ENCODE results near the gene VEZF1.

VEZF1 gene

DNA sequence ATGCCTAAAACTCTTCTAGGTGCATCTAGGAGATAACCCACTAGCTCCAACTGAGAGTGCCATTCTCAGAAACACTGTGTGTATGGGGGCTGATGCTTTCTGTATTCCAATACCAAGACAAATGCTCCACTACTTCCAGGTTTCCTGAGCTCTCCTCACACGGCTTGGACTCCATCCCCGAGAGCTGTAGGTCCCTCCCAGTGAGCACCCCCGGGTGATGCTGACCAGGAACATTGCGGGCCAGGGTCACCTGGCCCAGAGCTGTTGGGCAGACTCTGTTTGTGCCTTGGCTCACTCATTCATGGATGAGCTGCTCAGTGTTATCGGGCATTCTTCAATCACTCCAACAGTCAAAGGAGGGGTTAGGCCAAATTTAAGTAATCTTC lies 39.9 kb downstream of the VEZF1 start:
- H3K4me3 ChIP-seq (ENCODE audit: low read depth, low read length), result no peak overlapping the region

DNA sequence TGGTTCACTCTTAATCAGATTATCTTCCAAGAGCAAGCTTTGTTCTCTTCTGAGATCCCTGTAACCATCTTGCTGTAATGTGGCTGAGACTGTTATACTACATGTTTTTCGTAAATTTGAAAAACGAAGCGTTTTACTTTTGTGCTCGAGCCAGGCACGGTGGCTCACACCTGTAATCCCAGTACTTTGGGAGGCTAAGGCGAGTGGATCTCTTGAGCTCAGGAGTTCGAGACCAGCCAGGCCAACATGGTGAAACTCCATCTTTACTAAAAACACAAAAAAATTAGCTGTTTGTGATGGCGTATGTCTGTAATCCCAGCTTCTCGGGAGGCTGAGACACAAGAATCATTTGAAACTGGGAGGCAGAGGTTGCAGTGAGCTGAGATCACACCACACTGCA lies 40.7 kb downstream of the VEZF1 start:
- TF ChIP-seq, protein P1, sequence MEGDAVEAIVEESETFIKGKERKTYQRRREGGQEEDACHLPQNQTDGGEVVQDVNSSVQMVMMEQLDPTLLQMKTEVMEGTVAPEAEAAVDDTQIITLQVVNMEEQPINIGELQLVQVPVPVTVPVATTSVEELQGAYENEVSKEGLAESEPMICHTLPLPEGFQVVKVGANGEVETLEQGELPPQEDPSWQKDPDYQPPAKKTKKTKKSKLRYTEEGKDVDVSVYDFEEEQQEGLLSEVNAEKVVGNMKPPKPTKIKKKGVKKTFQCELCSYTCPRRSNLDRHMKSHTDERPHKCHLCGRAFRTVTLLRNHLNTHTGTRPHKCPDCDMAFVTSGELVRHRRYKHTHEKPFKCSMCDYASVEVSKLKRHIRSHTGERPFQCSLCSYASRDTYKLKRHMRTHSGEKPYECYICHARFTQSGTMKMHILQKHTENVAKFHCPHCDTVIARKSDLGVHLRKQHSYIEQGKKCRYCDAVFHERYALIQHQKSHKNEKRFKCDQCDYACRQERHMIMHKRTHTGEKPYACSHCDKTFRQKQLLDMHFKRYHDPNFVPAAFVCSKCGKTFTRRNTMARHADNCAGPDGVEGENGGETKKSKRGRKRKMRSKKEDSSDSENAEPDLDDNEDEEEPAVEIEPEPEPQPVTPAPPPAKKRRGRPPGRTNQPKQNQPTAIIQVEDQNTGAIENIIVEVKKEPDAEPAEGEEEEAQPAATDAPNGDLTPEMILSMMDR (IDR thresholded peaks at IDR 0.05; ENCODE audit: insufficient read depth, low read depth, low read length, missing control alignments), result no peak
- DNase-seq (ENCODE audit: low read depth), result no peak
- H3K4me3 ChIP-seq (ENCODE audit: low read depth, low read length), result peak overlapping the region; percentile 21

More for the DNA sequence above, 39.9 kb downstream of the VEZF1 start:
- no peak for DNase-seq (ENCODE audit: low read depth)
- TF ChIP-seq, protein P1 (IDR thresholded peaks at IDR 0.05; ENCODE audit: insufficient read depth, low read depth, low read length, missing control alignments), result no peak

DNA sequence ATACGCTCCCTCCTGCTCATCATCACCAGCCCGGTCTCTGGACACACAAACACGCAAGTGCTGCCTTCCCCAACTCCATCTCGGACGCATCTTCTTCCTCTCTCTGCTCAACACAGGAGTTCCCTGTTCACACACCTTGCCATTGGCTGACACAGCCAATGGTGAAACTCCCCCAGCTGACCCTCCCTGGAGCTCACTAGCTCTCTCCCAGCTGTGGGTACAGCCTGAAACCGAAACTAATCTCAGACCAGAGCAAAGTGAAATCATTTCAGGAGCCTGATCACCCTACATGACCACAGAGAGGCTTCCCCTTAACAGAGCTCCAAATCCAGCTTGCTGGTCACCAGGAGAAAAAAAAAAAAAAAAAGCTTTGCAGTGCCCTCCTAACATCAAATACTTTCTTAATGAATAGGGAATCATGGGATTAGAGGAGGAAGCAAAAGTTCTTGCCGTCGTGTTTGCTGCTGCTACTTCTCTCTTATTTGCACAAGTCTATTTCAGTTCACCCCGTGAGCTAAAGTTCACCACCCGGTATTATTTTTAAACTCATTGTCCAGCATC lies 41.2 kb downstream of the VEZF1 start:
- DNase-seq (ENCODE audit: low read depth), result peak; percentile 89
- TF ChIP-seq, protein P1 (IDR thresholded peaks at IDR 0.05; ENCODE audit: insufficient read depth, low read depth, low read length, missing control alignments), result no peak
- peak overlapping the region; percentile 21 for H3K4me3 ChIP-seq (ENCODE audit: low read depth, low read length)

DNA sequence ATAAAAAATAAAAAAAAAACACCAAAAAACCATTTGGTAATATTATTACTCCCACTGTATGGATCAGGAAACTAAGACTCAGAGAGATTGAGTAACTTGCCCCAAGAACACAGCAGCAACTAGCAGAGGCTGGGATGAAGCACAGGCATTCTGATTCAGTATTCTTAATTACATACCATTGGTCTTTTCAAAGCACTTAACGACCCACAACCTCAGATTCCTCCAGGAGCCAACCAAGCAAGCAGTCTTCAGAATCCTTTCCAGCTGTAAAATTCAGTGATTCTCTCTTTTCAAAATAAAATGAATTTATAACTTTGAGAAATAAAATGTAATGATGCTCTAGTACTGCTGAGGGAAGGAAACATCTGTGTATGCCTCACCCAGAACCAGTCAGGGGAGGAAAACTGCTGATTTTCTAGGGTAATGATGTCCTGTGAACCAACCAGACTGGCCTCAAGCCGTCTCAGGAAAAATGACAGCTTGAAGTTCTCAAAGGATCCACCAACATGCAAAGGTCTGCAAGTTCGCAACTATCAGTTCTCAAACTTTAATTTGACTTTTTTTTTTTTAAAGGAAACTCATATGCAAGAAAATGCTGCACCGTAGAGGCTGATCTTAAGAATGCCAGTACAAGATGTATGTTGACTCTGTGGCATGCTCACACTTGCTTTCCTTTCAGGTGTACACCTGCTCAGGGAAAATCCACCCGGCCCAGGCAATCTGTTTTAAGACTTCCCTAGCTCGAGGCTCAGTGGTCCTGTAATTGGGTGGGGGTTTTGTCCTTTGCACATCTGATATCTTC lies 41.9 kb downstream of the VEZF1 start:
- peak; percentile 53 for DNase-seq (ENCODE audit: low read depth)
- peak overlapping the region; percentile 10; the same call in 1 of the 2 replicates for H3K4me3 ChIP-seq (ENCODE audit: low read depth, low read length)
- TF ChIP-seq, protein P1 (IDR thresholded peaks at IDR 0.05; ENCODE audit: insufficient read depth, low read depth, low read length, missing control alignments), result no peak

DNA sequence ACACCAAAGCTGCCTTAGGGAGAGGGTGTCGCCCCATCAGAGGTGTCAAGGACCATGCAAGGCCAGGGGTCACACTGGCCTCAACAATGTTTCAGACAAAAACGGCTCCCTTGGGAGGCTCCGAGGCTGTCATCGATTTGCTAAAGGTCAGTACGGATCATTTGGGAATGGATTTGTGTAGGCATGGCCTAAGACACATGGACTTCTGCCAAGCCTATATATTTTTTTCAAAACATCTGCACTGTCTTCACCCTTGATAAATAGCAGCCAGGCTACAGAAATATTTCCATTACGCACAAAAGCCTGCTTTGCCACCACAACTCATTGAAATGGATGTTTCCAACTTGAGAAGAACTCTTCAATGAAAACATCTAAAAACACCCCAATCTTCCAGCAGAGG lies 43.1 kb downstream of the VEZF1 start:
- TF ChIP-seq, protein P1 (IDR thresholded peaks at IDR 0.05; ENCODE audit: insufficient read depth, low read depth, low read length, missing control alignments), result no peak
- DNase-seq (ENCODE audit: low read depth), result no peak
- no peak overlapping the region for H3K4me3 ChIP-seq (ENCODE audit: low read depth, low read length)

DNA sequence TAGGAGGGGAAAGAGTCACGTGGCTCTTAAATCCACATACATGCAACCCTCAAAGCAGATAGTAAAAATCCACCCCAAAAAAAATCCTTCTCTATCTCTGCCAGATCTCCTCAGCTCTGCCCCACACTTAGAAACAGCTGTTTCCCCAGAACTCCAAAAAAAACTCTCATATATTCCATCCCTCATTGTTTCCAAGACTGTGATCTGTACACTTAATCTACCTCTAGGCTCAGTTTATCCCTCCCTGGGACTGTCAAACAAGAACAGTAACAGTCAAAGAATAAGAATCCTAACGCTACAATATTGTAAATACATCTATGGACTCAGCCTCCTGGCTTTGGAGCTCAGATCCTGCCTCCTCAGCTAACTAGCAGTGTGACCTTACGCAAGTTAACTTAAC lies 44.4 kb downstream of the VEZF1 start:
- DNase-seq (ENCODE audit: low read depth), result no peak
- TF ChIP-seq, protein P1 (IDR thresholded peaks at IDR 0.05; ENCODE audit: insufficient read depth, low read depth, low read length, missing control alignments), result no peak
- H3K4me3 ChIP-seq (ENCODE audit: low read depth, low read length), result no peak overlapping the region
